Measurements from ENCODE around the gene STAB1.
A peak's percentile ranks its signal among the peaks of the same experiment; 100 is the strongest.

The STAB1 gene

GRCh38 chr3:52458031-52458760 is 36.9 kb upstream of the STAB1 start:
- Histone ChIP-seq H3K27ac (peak overlapping the region in 3 of 21 experiments; percentile 23 to 94 (median 31)), H3K4me3 (no peak overlapping the region)

GRCh38 chr3:52458770-52459545 is 36.2 kb upstream of the STAB1 start:
- Histone ChIP-seq H3K27ac (no peak overlapping the region), H3K4me3 (no peak overlapping the region)

GRCh38 chr3:52461874-52462273 is 33.3 kb upstream of the STAB1 start:
- H3K27ac ChIP-seq = peak overlapping the region in 1 of 21 experiments; percentile 46
- no peak overlapping the region for H3K4me3 ChIP-seq

- Histone ChIP-seq H3K27ac (no peak overlapping the region), H3K4me3 (no peak overlapping the region)
Measured at GRCh38 chr3:52463416-52463815, 31.7 kb upstream of the STAB1 start.

- Histone ChIP-seq H3K27ac (peak overlapping the region in 2 of 21 experiments; percentile 26 to 37), H3K4me3 (no peak overlapping the region)
Measured at GRCh38 chr3:52468336-52468735, 26.8 kb upstream of the STAB1 start.

- Histone ChIP-seq H3K27ac (no peak overlapping the region), H3K4me3 (no peak overlapping the region)
Measured at GRCh38 chr3:52469001-52469400, 26.1 kb upstream of the STAB1 start.

GRCh38 chr3:52470920-52471319 is 24.2 kb upstream of the STAB1 start:
- Histone ChIP-seq H3K4me3 (no peak overlapping the region), H3K27ac (peak overlapping the region in 1 of 21 experiments; percentile 9)

GRCh38 chr3:52471371-52472238 is 23.5 kb upstream of the STAB1 start:
- no peak overlapping the region for H3K4me3 ChIP-seq
- peak overlapping the region in 1 of 21 experiments; percentile 9 for H3K27ac ChIP-seq

- Histone ChIP-seq H3K4me3 (no peak overlapping the region), H3K27ac (peak overlapping the region in 2 of 21 experiments; percentile 16 to 49)
Measured at GRCh38 chr3:52472239-52473000, 22.7 kb upstream of the STAB1 start.

GRCh38 chr3:52473026-52473425 is 22.1 kb upstream of the STAB1 start:
- peak overlapping the region in 5 of 21 experiments; percentile 3 to 49 (median 25) for H3K27ac ChIP-seq
- no peak overlapping the region for H3K4me3 ChIP-seq

GRCh38 chr3:52477076-52477795 is 17.9 kb upstream of the STAB1 start:
- Histone ChIP-seq H3K27ac (no peak overlapping the region), H3K4me3 (no peak overlapping the region)

- H3K4me3 ChIP-seq = no peak overlapping the region
- no peak overlapping the region for H3K27ac ChIP-seq
Measured at GRCh38 chr3:52477796-52478095, 17.4 kb upstream of the STAB1 start.

- H3K4me3 ChIP-seq = no peak overlapping the region
- no peak overlapping the region for H3K27ac ChIP-seq
Measured at GRCh38 chr3:52479037-52479876, 15.9 kb upstream of the STAB1 start.

- no peak overlapping the region for H3K4me3 ChIP-seq
- peak overlapping the region in 1 of 21 experiments; percentile 35 for H3K27ac ChIP-seq
Measured at GRCh38 chr3:52479877-52480575, 15.1 kb upstream of the STAB1 start.

GRCh38 chr3:52480768-52481715 is 14.1 kb upstream of the STAB1 start:
- Histone ChIP-seq H3K27ac (peak overlapping the region in 1 of 21 experiments; percentile 35), H3K4me3 (no peak overlapping the region)

- no peak overlapping the region for H3K4me3 ChIP-seq
- H3K27ac ChIP-seq = no peak overlapping the region
Measured at GRCh38 chr3:52481819-52482521, 13.2 kb upstream of the STAB1 start.
